Lung (tissue), 12 donors: ENCODE results near the gene PTPRE. TPM values are rescaled to one million over a fixed set of nuclear protein-coding genes. Genes with fewer than 3 reads are reported as not detected.

Experiments
- ATAC-seq: fragments of 200-7000 bp; cut with Tn5 transposase; one replicate; pipeline ENCODE4 v1.9.1; 2020; ENCODE audit warnings: moderate number of reproducible peaks; ENCODE audit not compliant: insufficient read depth, low FRiP score
- DNase-seq, 3 donors: peaks; one replicate each; pipeline ENCODE4 v3.0.0-alpha.2; 2013 to 2017
- H3K27ac ChIP-seq, 2 donors: one replicate each; pipeline ENCODE4 v1.5.1; 2013; ENCODE audit warnings: mild to moderate bottlenecking in 2 of 2, moderate library complexity in 2 of 2, control low read depth in 1 of 2, inconsistent platforms in 1 of 2, low read depth in 1 of 2, low read length in 1 of 2
- H3K27me3 ChIP-seq, 3 donors: one replicate each; pipeline ENCODE4 v1.5.1; 2013; ENCODE audit warnings: low read length in 2 of 3; ENCODE audit not compliant: control insufficient read depth in 3 of 3, insufficient read depth in 3 of 3
- H3K36me3 ChIP-seq, 4 donors: one replicate each; pipeline ENCODE4 v1.5.1; 2013; ENCODE audit warnings: low read length in 4 of 4, mild to moderate bottlenecking in 1 of 4, moderate library complexity in 1 of 4; ENCODE audit not compliant: control insufficient read depth in 4 of 4, insufficient read depth in 4 of 4
- H3K4me1 ChIP-seq, 5 donors: one replicate each; pipeline ENCODE4 v1.5.1; 2013; ENCODE audit warnings: low read length in 5 of 5, mild to moderate bottlenecking in 2 of 5, moderate library complexity in 1 of 5; ENCODE audit not compliant: control insufficient read depth in 5 of 5, insufficient read depth in 5 of 5
- H3K4me3 ChIP-seq: one replicate; pipeline ENCODE4 v1.5.1; 2013; ENCODE audit warnings: mild to moderate bottlenecking, control low read depth, moderate library complexity
- H3K9ac ChIP-seq, 2 donors: one replicate each; pipeline ENCODE4 v1.5.1; 2013; ENCODE audit warnings: low read length in 2 of 2, control low read depth in 1 of 2; ENCODE audit not compliant: insufficient read depth in 1 of 2
- H3K9me3 ChIP-seq, 4 donors: one replicate each; pipeline ENCODE4 v1.5.1; 2013; ENCODE audit warnings: low read length in 3 of 4, mild to moderate bottlenecking in 1 of 4, moderate library complexity in 1 of 4; ENCODE audit not compliant: control insufficient read depth in 4 of 4, insufficient read depth in 3 of 4
- CTCF ChIP-seq: IDR thresholded peaks from 2 replicates; pipeline ENCODE4 v1.5.1; 2012; ENCODE audit warnings: mild to moderate bottlenecking; ENCODE audit errors: control extremely low read depth, extremely low read depth
- WGBS, 2 donors: extraction: QIAGEN DNeasy Blood & Tissue Kit; methylation state at CpG; one replicate each; pipeline ENCODE4 v1.1.7; 2013; 5-methylcytosine and 5-hydroxymethylcytosine counted together
- polyA plus RNA-seq, 2 donors: library from polyadenylated mRNA; stranded (reverse); fragments of 200-250 nt; gene quantifications; one replicate each; pipeline ENCODE4 v1.2.1, GENCODE V29; 2013
- total RNA-seq, 2 donors: library from RNA; depleted of rRNA in 1 of 2; stranded (reverse); fragments of >200 nt in 1 of 2; gene quantifications; one replicate each; pipeline ENCODE4 v1.2.1, GENCODE V29; 2014 to 2021
- donor health status: control.
- donor health status: control.
- donor health status: Bipolar disorder and iron deficiency.
- donor health status: healthy.
- donor health status: DM: yes; HTN: yes; CAD: no.

Gene PTPRE
- total and polyA plus RNA-seq, 4 donors, result 15.5 to 68.7 (median 36.5) TPM

- ATAC-seq (no peak), DNase-seq (no peak)
- no peaks in the 10 kb centered on the region for H3K27me3 ChIP-seq
- H3K4me1 ChIP-seq, result peaks cover 0 to 9% (median 0%) of the 10 kb centered on the region in 5 donors
- H3K27ac ChIP-seq, result no peak overlapping the region
- 89% methylated on average over 5 of the region's 5 CpGs for WGBS, 2 donors
- no peaks in the 10 kb centered on the region for H3K9me3 ChIP-seq
- H3K36me3 ChIP-seq, result no peaks in the 10 kb centered on the region
- no peak overlapping the region for H3K4me3 ChIP-seq
- TF ChIP-seq CTCF, result no peak
- H3K9ac ChIP-seq, result no peak overlapping the region
These were observed 31.0 kb upstream of the PTPRE start for GRCh38 chr10:127875916-127876315.

DNA sequence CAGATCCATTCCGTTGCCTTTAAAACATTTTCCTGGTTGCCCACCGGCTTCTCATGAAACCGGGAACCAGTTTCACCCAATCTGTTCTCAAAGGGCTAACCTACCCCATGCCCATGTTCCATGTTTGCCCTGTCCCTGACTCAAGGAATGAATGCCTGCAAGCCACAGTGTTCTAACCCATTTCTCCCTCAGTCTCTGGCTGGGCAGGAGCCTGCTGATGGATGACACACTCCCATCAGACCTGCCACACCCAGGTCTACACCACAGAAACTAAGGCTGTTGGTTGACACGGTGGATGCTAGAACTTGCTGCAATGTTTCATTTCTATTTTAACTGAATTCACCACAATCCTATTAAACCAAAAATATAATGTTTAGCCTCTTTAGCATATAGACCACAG, 29.8 kb upstream of the PTPRE start:
- Histone ChIP-seq H3K9ac (no peak overlapping the region), H3K4me3 (no peak overlapping the region), H3K9me3 (no peaks in the 10 kb centered on the region), H3K27ac (no peak overlapping the region), H3K27me3 (no peaks in the 10 kb centered on the region), H3K4me1 (peaks cover 0 to 3% (median 0%) of the 10 kb centered on the region in 5 donors), H3K36me3 (no peaks in the 10 kb centered on the region)
- no peak for DNase-seq
- no peak for TF ChIP-seq CTCF
- no peak for ATAC-seq
- 91 to 94% methylated on average over 4 of the region's 4 CpGs for WGBS, 2 donors

- H3K4me1 ChIP-seq, result no peaks in the 10 kb centered on the region
- H3K27ac ChIP-seq, result no peak overlapping the region
- ATAC-seq, result no peak
- no peak for DNase-seq
- H3K4me3 ChIP-seq, result no peak overlapping the region
- H3K9ac ChIP-seq, result no peak overlapping the region
- no peaks in the 10 kb centered on the region for H3K27me3 ChIP-seq
- no peaks in the 10 kb centered on the region for H3K9me3 ChIP-seq
- 79 to 87% methylated on average over 5 of the region's 5 CpGs for WGBS, 2 donors
- no peak for TF ChIP-seq CTCF
- no peaks in the 10 kb centered on the region for H3K36me3 ChIP-seq
These were observed 29.2 kb upstream of the PTPRE start for GRCh38 chr10:127877699-127878098.

GRCh38 chr10:127878475-127879055, 28.3 kb upstream of the PTPRE start:
- H3K27ac ChIP-seq, result no peak overlapping the region
- H3K27me3 ChIP-seq, result no peaks in the 10 kb centered on the region
- ATAC-seq (peak; percentile 29), DNase-seq (peak in 1 of 3 donors; percentile 11)
- H3K4me1 ChIP-seq, result no peaks in the 10 kb centered on the region
- no peak for TF ChIP-seq CTCF
- WGBS, 2 donors, result 57 to 83% methylated on average over 4 of the region's 4 CpGs
- H3K9ac ChIP-seq, result no peak overlapping the region
- H3K36me3 ChIP-seq, result no peaks in the 10 kb centered on the region
- H3K9me3 ChIP-seq, result no peaks in the 10 kb centered on the region
- H3K4me3 ChIP-seq, result no peak overlapping the region
